ENCODE measurements around the gene TMEM151B. TPM values are rescaled to one million over a fixed set of nuclear protein-coding genes. Genes with fewer than 3 reads are reported as not detected.
A peak's percentile ranks its signal among the peaks of the same experiment; 100 is the strongest.

The TMEM151B gene
- total RNA-seq, 1 donor from 2014 or later, result 0.13 TPM

GRCh38 chr6:44278774-44279697 lies 8.8 kb downstream of the TMEM151B start:
- no peak overlapping the region for H3K4me3 Mint-ChIP-seq
- peaks cover 53% of the 10 kb centered on the region for H3K27me3 ChIP-seq
- no peak overlapping the region for H2AFZ ChIP-seq (replicated peaks)
- H3K27ac Mint-ChIP-seq, result peak overlapping the region; percentile 29
- H3K36me3 Mint-ChIP-seq, result peaks cover 5% of the 10 kb centered on the region
- no peak overlapping the region for H3K4me2 ChIP-seq
- no peak for DNase-seq (ENCODE audit: low spot score)
- H3K36me3 ChIP-seq, result no peaks in the 10 kb centered on the region
- H3K9me3 ChIP-seq (ENCODE audit: low read depth), result no peaks in the 10 kb centered on the region
- TF ChIP-seq EZH2phosphoT487 (IDR thresholded peaks at IDR 0.05) (no peak), CTCF (IDR thresholded peaks at IDR 0.05) (no peak), EZH2 (IDR thresholded peaks at IDR 0.05) (no peak)
- H3F3A ChIP-seq (ENCODE audit: low read depth), result no peaks in the 10 kb centered on the region
- peaks cover 3% of the 10 kb centered on the region for H3K9me3 Mint-ChIP-seq
- H3K4me1 Mint-ChIP-seq, result peaks cover 10% of the 10 kb centered on the region
- no peak overlapping the region for H3K9ac ChIP-seq
- H3K4me1 ChIP-seq, result no peaks in the 10 kb centered on the region
- no peaks in the 10 kb centered on the region for H3K79me2 ChIP-seq (ENCODE audit: low read depth)
- H3K27ac ChIP-seq, result no peak overlapping the region
- H3K27me3 Mint-ChIP-seq (ENCODE audit: insufficient read depth, low read depth), result peaks cover 26% of the 10 kb centered on the region
- no peaks in the 10 kb centered on the region for H4K20me1 ChIP-seq (ENCODE audit: low read depth)
- no peak overlapping the region for H3K4me3 ChIP-seq

GRCh38 chr6:44284121-44284520 lies 13.9 kb downstream of the TMEM151B start:
- H3K27me3 Mint-ChIP-seq (ENCODE audit: insufficient read depth, low read depth), result peaks cover 36% of the 10 kb centered on the region
- H4K20me1 ChIP-seq (ENCODE audit: low read depth), result peaks cover 10% of the 10 kb centered on the region

GRCh38 chr6:44284867-44285266 lies 14.6 kb downstream of the TMEM151B start:
- Histone ChIP-seq H3K9me3 (ENCODE audit: low read depth) (no peaks in the 10 kb centered on the region), H3K27me3 (peaks cover 67% of the 10 kb centered on the region), H3F3A (ENCODE audit: low read depth) (no peaks in the 10 kb centered on the region), H3K4me1 (no peaks in the 10 kb centered on the region), H3K4me3 (no peak overlapping the region), H3K27ac (no peak overlapping the region), H3K4me2 (no peak overlapping the region), H2AFZ (replicated peaks) (no peak overlapping the region), H3K9ac (no peak overlapping the region), H4K20me1 (ENCODE audit: low read depth) (peaks cover 10% of the 10 kb centered on the region), H3K79me2 (ENCODE audit: low read depth) (no peaks in the 10 kb centered on the region), H3K36me3 (no peaks in the 10 kb centered on the region)
- no peak overlapping the region for H3K27ac Mint-ChIP-seq
- no peaks in the 10 kb centered on the region for H3K36me3 Mint-ChIP-seq
- no peaks in the 10 kb centered on the region for H3K9me3 Mint-ChIP-seq
- no peaks in the 10 kb centered on the region for H3K4me1 Mint-ChIP-seq
- H3K4me3 Mint-ChIP-seq, result no peak overlapping the region
- H3K27me3 Mint-ChIP-seq (ENCODE audit: insufficient read depth, low read depth), result peaks cover 34% of the 10 kb centered on the region
- no peak for DNase-seq (ENCODE audit: low spot score)
- TF ChIP-seq EZH2phosphoT487 (IDR thresholded peaks at IDR 0.05), result no peak
- TF ChIP-seq EZH2 (IDR thresholded peaks at IDR 0.05), result no peak
- no peak for TF ChIP-seq CTCF (IDR thresholded peaks at IDR 0.05)

More at GRCh38 chr6:44284121-44284520, 13.9 kb downstream of the TMEM151B start:
- Histone ChIP-seq H3K4me1 (no peaks in the 10 kb centered on the region), H3K27me3 (peaks cover 60% of the 10 kb centered on the region), H3K27ac (no peak overlapping the region), H3K9ac (no peak overlapping the region), H3K4me2 (no peak overlapping the region), H3K79me2 (ENCODE audit: low read depth) (no peaks in the 10 kb centered on the region), H3K4me3 (no peak overlapping the region), H3F3A (ENCODE audit: low read depth) (no peaks in the 10 kb centered on the region), H3K9me3 (ENCODE audit: low read depth) (no peaks in the 10 kb centered on the region), H3K36me3 (no peaks in the 10 kb centered on the region), H2AFZ (replicated peaks) (no peak overlapping the region)
- H3K9me3 Mint-ChIP-seq, result peaks cover 3% of the 10 kb centered on the region
- TF ChIP-seq CTCF (IDR thresholded peaks at IDR 0.05) (no peak), EZH2 (IDR thresholded peaks at IDR 0.05) (no peak), EZH2phosphoT487 (IDR thresholded peaks at IDR 0.05) (no peak)
- no peaks in the 10 kb centered on the region for H3K36me3 Mint-ChIP-seq
- no peak for DNase-seq (ENCODE audit: low spot score)
- no peak overlapping the region for H3K4me3 Mint-ChIP-seq
- H3K4me1 Mint-ChIP-seq, result peaks cover 4% of the 10 kb centered on the region
- H3K27ac Mint-ChIP-seq, result peak overlapping the region; percentile 2
